HG02852 (cell line): ENCODE data around the gene USP31.
A peak's percentile ranks its signal among the peaks of the same experiment; 100 is the strongest.
"Not testable (repeated sequence)": the region's sequence is repeated elsewhere in the genome, so short reads cannot be mapped to it uniquely, and the experiment has no call there.

Experiments used
- ATAC-seq: cut with Tn5 transposase; IDR thresholded peaks from one replicate; pipeline ENCODE4 v1.9.1; 2021; ENCODE audit warnings: mild to moderate bottlenecking, moderate library complexity; ENCODE audit not compliant: unreplicated experiment

The USP31 gene

DNA sequence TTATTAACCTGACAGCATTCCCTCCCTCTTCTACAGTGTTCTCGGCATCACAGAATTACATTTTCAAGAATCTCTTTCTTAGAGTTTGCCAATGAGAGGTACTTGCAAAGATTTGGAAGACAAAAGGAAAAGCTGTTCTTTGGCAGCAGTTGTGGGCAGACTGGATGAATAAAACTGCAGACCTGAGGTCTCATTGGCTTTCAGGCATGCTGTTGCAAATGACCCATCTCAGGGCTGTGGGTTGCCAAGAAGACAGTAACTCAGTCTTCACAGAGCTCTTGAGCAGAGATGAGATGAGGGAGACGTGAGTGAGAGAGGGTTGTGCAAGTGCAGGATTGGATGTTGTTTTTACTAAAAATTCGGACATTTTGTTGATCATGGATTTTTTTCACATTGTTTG is 11.3 kb upstream of the USP31 start:
- ATAC-seq = no peak

DNA sequence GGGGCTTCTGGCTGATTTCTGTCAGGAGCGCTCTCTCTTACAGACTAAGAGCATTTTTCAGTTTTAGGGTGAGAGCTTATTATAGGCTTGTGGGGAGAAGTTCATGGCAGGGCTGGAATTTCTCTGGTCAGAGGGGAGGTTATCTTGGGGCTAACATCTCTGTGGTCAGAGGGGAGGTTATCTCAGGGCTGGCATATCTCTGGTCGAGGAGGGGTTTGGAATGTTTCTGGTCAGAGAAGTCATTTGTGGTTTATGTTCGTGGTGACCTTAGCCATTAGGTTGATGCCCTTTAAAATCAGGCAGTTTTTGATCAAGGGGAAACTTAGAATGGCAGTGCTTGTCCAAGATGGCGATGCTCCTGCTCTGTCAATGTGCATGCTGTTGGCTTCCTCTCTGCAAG is 10.8 kb upstream of the USP31 start:
- ATAC-seq = no peak

DNA sequence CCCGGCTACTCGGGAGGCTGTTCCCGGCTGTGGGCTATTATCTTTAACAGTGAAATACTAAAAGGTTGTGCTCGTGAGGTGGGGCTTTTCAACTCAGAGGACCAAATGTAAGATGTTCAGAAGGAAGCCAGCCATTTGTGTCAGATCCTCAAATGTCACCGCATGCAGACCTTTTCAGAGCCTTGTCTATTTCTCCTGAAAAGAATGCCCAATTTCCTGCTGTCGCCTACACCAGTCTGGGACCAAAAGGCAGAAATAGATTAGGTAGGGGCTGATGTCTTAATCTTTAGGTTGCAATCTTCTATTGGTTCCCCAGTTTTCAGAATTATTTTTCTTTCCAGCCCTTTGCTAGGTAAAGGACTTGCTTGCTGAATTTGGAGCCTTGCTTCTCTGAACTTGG is 8.9 kb upstream of the USP31 start:
- ATAC-seq = no peak

DNA sequence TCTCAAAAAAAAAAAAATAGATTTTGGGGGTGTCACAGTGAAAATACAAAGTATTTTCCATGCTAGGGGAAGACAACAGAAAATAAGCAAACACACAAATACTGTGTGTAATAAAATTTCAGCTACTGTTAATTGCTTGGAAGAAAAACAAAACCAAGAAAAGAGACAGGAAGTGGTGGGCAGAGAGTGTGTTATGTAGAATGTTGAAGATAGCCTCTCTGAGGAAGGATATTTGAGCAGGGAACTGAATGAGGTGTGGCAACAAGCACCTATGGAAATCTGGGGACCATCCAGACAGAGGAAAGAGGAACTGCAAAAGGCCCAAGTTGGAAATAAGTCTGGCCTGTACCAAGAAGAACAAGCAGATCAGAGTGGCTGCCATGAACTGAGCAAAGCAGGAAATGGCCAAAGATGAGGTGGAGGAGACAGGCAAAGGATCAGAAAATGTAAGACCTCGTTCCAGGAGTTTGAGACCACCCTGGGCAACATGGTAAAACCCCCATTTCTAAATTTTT is 7.8 kb upstream of the USP31 start:
- ATAC-seq = no peak

DNA sequence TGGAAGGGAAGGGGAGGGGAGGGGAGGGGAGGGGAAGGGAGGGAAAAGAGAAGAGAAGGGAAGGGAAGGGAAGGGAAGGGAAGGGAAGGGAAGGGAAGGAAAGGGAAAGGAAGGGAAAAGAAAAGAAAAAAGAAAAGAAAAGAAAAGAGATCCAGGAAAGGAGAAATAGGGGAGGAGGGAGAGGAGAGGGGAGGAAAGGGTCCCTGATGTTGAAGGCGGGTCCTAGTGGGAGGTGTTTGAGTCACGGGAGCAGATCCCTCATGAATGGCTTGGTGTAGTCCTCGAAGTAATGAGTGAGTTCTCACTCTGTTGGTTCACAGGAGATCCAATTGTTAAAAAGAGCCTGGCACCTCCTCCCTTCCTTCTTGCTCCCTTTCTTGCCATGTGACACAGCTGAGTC is 6.9 kb upstream of the USP31 start:
- ATAC-seq = no peak

DNA sequence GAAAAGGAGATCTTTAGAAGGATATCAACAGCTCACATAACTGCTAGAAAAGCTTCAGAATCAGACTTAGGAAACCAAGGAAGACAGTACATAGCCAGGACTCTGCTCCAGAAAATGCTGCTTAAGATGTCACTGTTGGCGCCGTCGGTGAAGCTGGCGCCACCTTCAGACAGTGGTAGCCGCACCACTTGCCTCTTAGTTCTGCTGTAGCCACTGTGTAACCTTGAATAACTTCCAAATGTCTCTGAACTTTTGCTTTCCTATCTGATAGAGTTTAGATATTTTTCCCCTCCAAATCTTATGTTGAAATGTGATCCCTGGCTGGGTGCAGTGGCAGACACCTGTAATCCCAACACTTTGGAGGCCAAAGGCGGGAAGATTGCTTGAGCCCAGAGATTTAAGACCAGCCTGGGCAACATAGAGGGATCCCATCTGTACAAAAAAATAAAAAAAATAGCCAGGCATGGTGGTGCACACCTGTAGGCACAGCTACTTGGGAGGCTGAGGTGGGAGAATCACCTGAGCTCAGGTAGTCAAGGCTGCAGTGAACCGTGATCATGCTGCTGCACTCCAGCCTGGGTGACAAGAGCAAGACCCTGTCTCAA is 6.3 kb upstream of the USP31 start:
- no peak for ATAC-seq

DNA sequence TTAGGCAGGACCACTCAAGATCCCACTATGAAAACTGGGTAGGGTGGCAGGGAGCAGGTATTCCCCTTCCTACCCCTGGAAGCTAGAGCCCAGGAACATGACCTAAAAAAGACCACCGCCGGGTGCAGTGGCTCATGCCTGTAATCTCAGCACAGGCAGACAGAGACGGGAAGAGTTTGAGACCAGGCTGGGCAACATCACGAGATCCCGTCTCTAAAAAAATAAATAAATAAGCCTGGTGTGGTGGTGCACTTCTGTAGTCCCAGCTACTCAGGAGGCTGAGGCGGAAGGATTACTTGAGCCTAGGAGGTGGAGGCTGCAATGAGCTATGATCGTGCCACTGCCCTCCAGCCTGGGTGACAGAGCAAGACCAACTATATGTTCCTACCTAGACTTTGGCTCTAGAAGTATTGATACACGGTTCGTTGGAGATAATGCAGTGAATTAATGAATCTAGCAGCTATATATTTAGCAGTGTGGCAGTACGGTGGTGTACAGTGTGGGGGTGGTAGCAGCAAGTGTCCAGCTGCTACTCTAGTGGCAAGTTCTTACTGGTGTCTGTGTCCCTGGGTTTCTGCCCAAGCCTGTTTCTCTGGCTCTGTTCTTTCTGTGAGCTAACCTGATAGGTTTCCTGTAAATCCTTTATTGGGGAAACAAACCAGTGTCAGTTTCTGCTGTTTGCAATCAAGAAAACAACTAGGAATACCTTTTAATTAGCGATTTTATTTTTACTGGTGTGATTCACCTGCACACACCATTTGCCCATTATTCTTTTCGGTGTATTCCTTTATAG is 3.3 kb upstream of the USP31 start:
- ATAC-seq = no peak

DNA sequence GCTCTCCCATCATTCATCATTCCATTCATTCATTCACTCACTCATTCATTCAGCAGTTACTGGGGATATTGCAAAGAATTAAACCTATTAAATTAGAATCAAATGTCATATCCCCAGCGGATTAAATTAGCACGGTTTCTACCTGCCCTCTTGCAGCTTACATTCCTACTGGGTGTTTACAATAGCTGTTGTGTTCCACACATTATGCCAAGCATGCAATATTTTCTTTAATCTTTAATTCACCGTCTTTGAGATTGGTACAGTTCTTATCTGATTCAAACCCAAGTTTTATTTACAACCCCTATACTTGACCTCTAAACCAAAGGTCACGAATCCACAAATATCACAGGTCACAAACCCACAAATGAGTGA is 727 bp upstream of the USP31 start:
- ATAC-seq = no peak

DNA sequence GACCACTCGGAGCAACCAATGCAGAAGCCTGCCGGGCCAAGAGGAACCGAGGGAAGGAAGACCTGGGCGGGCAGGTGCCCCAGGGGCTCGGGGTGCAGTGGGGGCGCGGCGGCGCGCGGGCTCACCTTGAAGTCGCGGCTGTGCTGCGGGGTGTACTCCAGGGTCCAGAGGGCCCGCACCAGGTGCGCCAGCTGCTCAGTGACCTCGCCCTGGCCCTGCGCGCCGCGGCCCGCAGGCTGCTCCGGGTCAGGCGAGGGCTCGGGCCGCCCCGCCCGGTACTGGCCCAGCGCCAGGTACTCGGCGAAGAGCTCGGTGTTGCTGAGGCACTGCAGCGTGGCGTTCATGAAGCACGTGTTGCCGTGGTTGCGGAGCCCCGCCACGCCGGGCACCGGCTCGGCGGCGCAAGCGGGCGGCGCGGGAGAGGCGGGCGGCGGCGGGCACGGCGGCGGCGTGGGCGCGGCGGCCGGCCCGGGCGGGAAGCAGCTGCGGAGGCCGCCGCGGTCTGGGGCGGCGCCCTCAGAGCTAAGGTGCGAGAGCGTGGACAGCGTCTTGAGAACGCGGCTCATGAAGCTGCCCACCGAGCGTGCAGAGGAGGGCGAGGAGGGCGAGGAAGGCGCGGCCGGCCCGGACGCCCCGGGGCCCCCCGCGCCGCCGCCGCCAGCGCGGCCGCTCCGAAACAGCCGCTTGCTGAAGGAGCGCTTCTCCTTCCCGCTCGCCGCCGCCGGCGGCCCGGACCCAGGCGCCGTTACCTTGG is 562 bp downstream of the USP31 start:
- ATAC-seq = peak; percentile 43

DNA sequence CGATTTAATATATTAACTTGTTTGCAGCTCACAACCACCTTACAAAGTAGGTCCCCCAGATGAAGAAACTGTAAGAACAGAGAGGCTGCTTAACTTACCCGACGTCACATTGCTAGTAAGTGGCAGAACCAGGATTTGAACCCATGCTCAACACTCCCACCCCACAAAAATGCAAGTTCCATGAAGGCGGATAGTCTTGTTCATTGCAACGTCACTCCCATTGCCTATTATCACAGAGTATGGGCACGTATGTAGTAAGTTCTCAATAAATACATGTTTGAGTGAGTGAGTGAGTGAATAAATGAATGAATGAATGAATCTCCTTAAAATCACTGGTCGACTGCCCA is 1.1 kb downstream of the USP31 start:
- ATAC-seq = no peak

DNA sequence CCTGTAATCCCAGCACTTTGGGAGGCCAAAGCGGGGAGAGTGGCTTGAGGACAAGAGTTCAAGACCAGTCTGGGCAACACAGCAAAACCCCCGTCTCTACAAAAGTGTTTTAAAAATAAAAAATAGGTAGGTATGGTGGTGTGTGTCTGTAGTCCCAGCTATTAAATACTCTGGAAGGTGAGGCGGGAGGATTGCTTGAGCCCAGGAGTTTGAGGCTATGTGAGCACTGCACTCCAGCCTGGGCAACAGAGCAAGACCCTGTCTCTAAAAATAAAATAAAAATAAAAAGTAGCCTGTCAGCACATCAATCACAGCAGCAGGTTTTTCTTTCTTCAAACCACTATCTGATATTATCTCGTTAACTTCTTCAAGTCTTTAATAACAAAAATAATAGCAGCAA is 1.6 kb downstream of the USP31 start:
- no peak for ATAC-seq

DNA sequence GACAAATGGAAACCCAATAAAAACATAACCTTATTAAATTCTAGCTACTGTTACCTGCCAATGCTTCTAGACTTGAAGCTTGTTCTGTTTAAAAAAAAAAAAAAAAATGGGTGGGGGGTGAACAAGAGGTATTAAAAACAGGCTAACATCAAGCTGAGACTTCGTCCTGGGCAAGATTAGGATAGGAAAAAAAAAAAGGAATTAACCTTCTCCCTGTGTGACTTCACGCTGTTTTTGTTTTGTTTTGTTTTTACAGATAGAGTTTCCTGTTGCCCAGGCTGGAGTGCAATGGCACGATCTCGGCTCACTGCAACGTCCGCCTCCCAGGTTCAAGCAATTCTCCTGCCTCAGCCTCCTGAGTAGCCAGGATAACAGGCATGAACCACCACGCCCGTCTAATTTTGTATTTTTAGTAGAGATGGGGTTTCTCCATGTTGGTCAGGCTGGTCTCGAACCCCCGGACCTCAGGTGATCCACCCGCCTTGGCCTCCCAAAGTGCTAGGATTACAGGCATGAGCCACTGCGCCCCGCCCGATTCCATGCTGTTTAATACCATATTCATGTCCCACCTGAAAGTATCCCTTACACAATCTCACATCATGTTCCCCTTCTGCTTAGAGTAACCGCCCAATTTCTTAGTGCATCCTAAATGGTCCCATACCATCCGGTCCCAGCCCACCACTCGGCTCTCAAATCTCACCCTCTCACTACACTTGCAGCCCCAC is 2.2 kb downstream of the USP31 start:
- no peak for ATAC-seq

DNA sequence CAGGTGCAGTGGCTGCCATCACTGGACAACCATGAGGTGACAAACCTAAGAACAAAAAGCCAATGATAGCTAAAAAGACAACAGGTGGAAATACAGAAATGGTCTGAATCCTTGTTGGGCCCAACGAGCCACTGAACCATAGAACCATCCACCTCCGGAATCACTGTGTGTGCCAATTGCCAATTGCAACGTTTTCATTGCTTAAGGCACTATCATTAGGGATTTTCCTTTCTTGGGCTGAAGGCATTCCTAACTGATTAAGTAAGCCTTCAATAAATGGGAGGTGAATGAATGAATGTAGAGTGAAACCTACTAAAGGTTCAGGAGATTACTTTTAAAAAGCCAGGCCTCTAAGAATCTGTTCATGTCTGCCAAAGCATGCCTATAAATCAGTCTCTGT is 3.6 kb downstream of the USP31 start:
- ATAC-seq = no peak

DNA sequence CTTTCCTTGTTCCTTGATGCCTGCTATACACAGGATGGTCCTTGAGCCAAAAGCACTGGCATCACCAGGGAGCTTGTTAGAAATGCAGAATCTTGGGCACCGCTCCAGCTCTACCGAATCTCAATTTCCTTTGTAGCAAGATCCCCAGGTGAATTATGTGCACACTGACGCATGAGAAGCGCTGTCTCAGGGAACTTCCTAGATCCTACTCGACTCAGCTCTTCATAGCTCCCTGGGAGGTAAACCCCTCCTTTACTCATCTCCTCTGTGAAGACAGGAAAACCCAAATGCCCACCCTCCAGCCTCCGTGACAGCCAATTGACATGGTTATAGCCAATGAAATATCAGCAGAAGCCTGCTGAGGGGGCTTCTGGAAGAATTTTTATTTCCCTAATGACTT is 4.1 kb downstream of the USP31 start:
- no peak for ATAC-seq

DNA sequence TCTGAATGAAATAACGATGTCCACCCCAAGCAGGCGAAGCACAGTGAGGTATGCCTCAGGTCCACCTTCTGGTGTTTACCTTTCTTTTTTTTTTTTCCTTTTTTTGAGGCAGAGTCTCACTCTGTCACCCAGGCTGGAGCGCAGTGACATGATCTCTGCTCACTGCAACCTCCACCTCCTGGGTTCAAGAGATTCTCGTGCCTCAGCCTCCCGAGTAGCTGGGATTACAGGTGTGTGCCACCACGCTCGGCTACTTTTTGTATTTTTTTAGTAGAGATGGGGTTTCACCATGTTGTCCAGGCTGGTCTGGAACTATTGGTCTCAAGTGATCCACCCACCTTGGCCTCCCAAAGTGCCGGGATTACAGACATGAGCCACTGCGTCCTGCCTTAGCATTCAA is 4.9 kb downstream of the USP31 start:
- not testable (repeated sequence) for ATAC-seq

DNA sequence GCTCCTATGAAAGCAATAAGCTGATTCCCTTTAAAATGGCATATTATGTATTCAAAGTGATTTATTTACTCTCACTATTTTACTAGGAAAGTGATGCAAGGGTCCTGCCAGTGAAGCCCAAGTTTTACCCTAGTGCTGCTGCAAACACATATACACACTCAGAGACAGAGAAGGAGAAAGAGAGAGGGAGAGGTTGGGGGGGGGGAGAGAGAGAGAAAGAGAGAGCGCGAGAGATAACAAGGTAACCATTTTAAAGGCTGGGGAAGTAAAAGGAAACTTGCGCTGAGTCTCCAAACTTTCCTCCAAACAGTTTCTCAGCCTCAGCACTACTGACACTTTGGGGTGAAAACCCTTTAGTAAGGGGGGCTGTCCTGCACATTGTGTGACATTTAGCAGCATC is 5.9 kb downstream of the USP31 start:
- ATAC-seq = no peak

DNA sequence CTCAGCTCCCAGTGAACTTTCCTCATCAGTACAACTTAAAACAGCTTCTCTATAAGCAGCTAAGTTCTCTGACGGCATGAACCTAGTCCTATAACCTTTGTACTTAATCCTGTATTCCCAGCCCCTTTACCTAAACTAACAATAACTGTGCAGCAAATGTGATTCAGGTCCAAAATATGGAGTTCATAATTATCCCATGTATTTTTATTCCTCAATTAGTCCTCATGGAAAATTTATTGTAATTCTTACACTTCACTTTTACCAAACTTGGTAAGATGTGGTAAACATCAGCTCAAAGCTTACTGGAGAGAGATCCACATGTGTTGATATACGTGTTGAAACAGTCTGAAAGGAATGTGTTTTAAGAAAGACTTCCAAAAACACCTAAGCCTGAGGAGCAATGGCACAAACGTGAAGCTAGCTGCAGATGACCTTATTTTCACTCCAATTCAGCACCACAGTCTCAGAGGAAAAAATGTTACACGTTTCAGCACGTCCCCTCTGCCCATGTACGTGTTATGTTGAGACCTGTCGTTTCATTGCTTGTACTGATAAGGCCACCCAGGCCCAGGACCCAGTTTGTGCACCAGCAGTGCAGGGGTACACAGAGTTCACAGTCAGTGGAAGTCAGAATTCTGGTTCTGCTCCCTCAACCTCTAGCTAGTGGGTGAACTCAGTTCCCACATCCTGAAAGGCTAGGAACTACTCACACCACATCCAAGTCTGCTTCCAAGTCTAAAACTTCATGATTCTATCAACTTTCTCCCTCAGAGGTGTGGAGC is 7.1 kb downstream of the USP31 start:
- no peak for ATAC-seq

DNA sequence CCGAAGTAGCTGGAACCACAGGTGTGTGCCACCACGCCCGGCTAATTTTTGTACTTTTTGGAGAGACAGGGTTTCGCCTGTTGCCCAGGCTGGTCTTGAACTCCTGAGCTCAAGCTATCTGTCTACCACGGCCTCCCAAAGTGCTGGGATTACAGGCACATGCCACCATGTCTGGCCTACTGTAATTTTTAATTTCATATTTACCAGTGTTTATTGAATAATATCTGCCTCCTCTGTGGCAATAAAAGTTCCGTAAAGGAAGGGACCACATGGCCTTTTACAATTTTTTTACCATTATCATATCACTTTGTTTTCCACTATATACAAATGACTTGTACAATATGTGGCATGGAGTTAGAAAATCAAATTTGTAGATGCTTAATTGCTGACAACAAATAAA is 7.8 kb downstream of the USP31 start:
- no peak for ATAC-seq

DNA sequence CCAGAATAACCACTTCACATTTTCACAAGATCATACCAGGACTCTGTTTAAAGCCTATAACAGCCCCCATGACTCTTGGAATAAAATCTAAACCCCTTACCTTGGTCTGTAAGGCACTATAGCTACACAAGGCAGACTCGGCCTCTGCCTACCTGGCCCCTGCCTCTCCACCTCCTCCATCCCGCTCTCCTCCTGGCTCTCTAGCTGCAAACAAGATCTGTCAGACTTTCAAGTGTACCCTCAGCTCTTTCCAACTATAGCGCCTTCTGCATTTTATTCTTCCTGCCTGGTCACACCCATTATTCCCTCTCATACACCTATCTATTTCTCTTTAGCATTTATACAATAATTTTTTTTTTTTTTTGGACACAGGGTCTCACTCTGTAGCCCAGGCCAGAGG is 8.2 kb downstream of the USP31 start:
- no peak for ATAC-seq

DNA sequence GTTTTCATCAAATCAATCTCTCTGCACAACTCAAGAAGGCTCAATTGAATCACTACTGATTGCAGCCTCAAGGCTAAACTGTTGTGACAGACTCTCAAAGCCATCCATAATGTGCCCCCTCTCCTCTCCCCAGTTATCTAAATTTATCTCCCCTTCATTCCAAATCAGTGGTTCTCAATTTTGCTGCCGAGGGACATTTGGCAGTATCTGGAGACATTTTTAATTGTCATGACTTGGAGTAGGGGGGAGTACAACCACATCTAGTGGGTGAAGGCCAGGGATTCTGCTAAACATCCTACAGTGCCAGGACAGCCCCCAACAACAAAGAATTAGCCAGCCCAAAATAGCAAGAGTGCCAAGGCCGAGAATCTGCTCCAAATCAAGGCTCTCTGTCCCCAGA is 9.1 kb downstream of the USP31 start:
- ATAC-seq = no peak

DNA sequence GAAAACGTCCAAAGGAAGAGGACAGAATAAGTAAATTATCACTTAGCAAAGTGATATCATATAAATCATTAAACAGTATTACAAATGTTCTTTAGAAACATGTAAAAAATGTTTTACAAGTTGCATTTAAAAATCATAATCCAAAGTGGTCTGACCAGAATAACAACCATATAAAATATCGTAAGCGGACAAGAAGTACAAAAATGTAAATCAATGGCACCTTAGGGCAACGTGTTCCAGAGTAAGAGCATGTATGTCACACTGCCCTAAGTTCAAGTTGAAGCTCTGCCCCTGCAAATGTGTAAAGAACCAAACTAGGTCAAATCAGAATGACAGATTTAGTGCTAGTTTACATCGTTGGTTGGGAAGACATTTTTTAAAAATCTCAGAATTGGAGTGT is 11.4 kb downstream of the USP31 start:
- no peak for ATAC-seq
